Chondrocyte (in vitro differentiated cells): ENCODE results near the gene MYLK. TPM values are rescaled to one million over a fixed set of nuclear protein-coding genes. Genes with fewer than 3 reads are reported as not detected.

Experiments used
- DNase-seq: peaks from one replicate; pipeline ENCODE4 v3.0.0; 2021; ENCODE audit warnings: mixed read lengths, low spot score
- H3K27ac Mint-ChIP-seq: one replicate; pipeline ENCODE4 v1.8.0; 2021; ENCODE audit warnings: mild to moderate bottlenecking, moderate library complexity, mixed read lengths; ENCODE audit not compliant: unreplicated experiment
- H3K27me3 Mint-ChIP-seq: 2 replicates; pipeline ENCODE4 v1.8.0; 2021; ENCODE audit warnings: low read depth, mixed read lengths
- H3K36me3 Mint-ChIP-seq: 2 replicates; pipeline ENCODE4 v1.8.0; 2021; ENCODE audit warnings: low read depth, mixed read lengths
- H3K4me1 Mint-ChIP-seq: 2 replicates; pipeline ENCODE4 v1.8.0; 2021; ENCODE audit warnings: low read depth, mild to moderate bottlenecking, mixed read lengths
- H3K4me3 Mint-ChIP-seq: one replicate; pipeline ENCODE4 v1.8.0; 2021; ENCODE audit warnings: mild to moderate bottlenecking, moderate library complexity, mixed read lengths; ENCODE audit not compliant: unreplicated experiment
- H3K9me3 Mint-ChIP-seq: 2 replicates; pipeline ENCODE4 v1.8.0; 2021; ENCODE audit warnings: low read depth, mixed read lengths
- CTCF ChIP-seq: fragments of 200-600 bp; sonication (generic); IDR thresholded peaks from 2 replicates; pipeline ENCODE4 v1.5.0; 2021; ENCODE audit warnings: antibody characterized with exemption, mild to moderate bottlenecking, moderate library complexity
- total RNA-seq: library from RNA; stranded (reverse); gene quantifications from 3 replicates; pipeline ENCODE4 v1.2.1, GENCODE V29; 2021

MYLK gene
- total RNA-seq, 1 donor from 2014 or later, result 405 TPM

- H3K4me1 Mint-ChIP-seq, result peaks cover 17% of the 10 kb centered on the region
- no peaks in the 10 kb centered on the region for H3K9me3 Mint-ChIP-seq
- DNase-seq, result no peak
- H3K27me3 Mint-ChIP-seq, result no peaks in the 10 kb centered on the region
- no peak for TF ChIP-seq CTCF
- peaks cover 8% of the 10 kb centered on the region for H3K36me3 Mint-ChIP-seq
- no peak overlapping the region for H3K4me3 Mint-ChIP-seq
- H3K27ac Mint-ChIP-seq, result no peak overlapping the region
Observed at GRCh38 chr3:123805101-123805500, 79.0 kb downstream of the MYLK start.

- H3K9me3 Mint-ChIP-seq, result no peaks in the 10 kb centered on the region
- DNase-seq, result no peak
- no peak overlapping the region for H3K4me3 Mint-ChIP-seq
- no peak for TF ChIP-seq CTCF
- no peak overlapping the region for H3K27ac Mint-ChIP-seq
- peaks cover 8% of the 10 kb centered on the region for H3K36me3 Mint-ChIP-seq
- peaks cover 17% of the 10 kb centered on the region for H3K4me1 Mint-ChIP-seq
- H3K27me3 Mint-ChIP-seq, result no peaks in the 10 kb centered on the region
Observed at GRCh38 chr3:123804676-123805075, 79.5 kb downstream of the MYLK start.

DNA sequence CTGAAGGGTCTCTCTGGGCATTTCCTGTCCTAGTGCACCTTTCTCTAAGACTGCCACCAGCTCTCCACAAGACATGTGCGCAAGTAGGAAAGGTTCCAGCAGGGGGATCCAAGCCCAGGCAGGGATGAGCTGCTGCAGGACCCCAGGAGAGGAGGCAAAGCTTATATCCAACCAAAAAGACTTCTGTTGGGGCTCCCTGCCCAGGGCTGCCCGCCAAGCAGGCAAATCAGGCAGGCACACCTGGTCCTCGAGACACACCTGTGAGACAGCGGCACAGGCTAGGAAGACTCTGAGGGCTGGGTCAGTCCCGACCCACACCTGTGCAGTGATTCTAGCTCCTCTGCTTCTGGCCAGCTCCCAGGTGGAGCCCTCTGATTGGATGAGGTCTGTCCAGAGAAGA, 80.6 kb downstream of the MYLK start:
- H3K4me1 Mint-ChIP-seq, result peaks cover 17% of the 10 kb centered on the region
- DNase-seq, result no peak
- H3K27me3 Mint-ChIP-seq, result no peaks in the 10 kb centered on the region
- TF ChIP-seq CTCF, result no peak
- H3K9me3 Mint-ChIP-seq, result no peaks in the 10 kb centered on the region
- peaks cover 8% of the 10 kb centered on the region for H3K36me3 Mint-ChIP-seq
- no peak overlapping the region for H3K4me3 Mint-ChIP-seq
- no peak overlapping the region for H3K27ac Mint-ChIP-seq

DNA sequence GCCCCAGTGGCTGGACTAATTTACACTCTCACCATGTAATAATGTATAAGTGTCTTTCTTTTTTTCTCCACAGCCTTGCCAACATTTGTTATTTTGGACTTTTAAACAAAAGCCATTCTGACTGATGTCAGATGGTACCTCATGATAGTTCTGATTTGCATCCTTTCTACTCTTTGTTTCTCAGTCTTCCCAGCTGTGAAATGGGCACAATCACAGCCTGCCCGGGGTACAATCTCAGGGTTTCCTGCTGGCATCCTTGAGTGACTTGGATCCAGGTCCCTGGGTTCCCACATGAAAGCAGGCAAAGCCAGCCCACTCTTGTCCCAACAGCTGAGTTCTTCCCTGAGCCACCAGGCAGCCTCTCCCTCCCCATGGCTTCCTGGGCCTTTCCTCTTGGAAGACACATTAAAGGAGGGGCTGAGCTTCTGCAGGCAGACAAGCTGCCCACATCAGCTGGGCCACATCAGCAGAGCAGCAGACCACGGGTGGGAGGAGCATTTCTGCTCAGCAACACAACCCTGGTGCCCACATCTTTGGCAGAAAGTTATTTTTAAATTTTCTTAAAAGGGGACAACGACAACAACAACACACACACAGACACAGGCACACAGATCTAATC, 82.0 kb downstream of the MYLK start:
- Mint-ChIP-seq H3K27ac (no peak overlapping the region), H3K36me3 (peaks cover 8% of the 10 kb centered on the region), H3K4me3 (no peak overlapping the region), H3K27me3 (no peaks in the 10 kb centered on the region), H3K4me1 (peaks cover 13% of the 10 kb centered on the region), H3K9me3 (no peaks in the 10 kb centered on the region)
- DNase-seq, result no peak
- TF ChIP-seq CTCF, result no peak

GRCh38 chr3:123801474-123801873, 82.7 kb downstream of the MYLK start:
- TF ChIP-seq CTCF, result no peak
- Mint-ChIP-seq H3K36me3 (peaks cover 8% of the 10 kb centered on the region), H3K9me3 (no peaks in the 10 kb centered on the region), H3K4me3 (no peak overlapping the region), H3K27me3 (no peaks in the 10 kb centered on the region), H3K4me1 (peaks cover 13% of the 10 kb centered on the region), H3K27ac (no peak overlapping the region)
- DNase-seq, result no peak
